ENCODE measurements around the gene CEP112. TPM values are rescaled to one million over a fixed set of nuclear protein-coding genes. Genes with fewer than 3 reads are reported as not detected.

Gene CEP112
- total and polyA plus RNA-seq, 4 donors: 1.1 to 4.9 (median 1.4) TPM

- H3K9ac ChIP-seq (ENCODE audit: low read depth in 1 of 2, low read length in 2 of 2): no peak overlapping the region
- 78% methylated on average over 1 of the region's 1 CpG for WGBS
- H3K9me3 ChIP-seq (ENCODE audit: control insufficient read depth in 4 of 4, low read length in 3 of 4): no peaks in the 10 kb centered on the region
- H3K4me1 ChIP-seq (ENCODE audit: control insufficient read depth in 4 of 4, insufficient read depth in 4 of 4, low read length in 3 of 4): no peaks in the 10 kb centered on the region
- DNase-seq (ENCODE audit: low spot score): no peak
- H3K27ac ChIP-seq (ENCODE audit: low read depth in 1 of 2, low read length in 2 of 2): no peak overlapping the region
- no peaks in the 10 kb centered on the region for H3K27me3 ChIP-seq (ENCODE audit: control insufficient read depth in 4 of 4, insufficient read depth in 4 of 4, low read length in 3 of 4)
- TF ChIP-seq YY1 (IDR thresholded peaks at IDR 0.05): no peak
- TF ChIP-seq, protein P1, sequence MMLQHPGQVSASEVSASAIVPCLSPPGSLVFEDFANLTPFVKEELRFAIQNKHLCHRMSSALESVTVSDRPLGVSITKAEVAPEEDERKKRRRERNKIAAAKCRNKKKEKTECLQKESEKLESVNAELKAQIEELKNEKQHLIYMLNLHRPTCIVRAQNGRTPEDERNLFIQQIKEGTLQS (IDR thresholded peaks at IDR 0.05): no peak
- TF ChIP-seq SP1 (IDR thresholded peaks at IDR 0.05): no peak
- no peak for TF ChIP-seq FOXA1 (IDR thresholded peaks at IDR 0.05)
- TF ChIP-seq NR2F2 (IDR thresholded peaks at IDR 0.05): no peak
- TF ChIP-seq, protein P2, sequence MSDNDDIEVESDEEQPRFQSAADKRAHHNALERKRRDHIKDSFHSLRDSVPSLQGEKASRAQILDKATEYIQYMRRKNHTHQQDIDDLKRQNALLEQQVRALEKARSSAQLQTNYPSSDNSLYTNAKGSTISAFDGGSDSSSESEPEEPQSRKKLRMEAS (IDR thresholded peaks at IDR 0.05): no peak
- TF ChIP-seq EGR1 (IDR thresholded peaks at IDR 0.05; ENCODE audit: low read depth in 2 of 2): no peak
- TF ChIP-seq, protein P3, sequence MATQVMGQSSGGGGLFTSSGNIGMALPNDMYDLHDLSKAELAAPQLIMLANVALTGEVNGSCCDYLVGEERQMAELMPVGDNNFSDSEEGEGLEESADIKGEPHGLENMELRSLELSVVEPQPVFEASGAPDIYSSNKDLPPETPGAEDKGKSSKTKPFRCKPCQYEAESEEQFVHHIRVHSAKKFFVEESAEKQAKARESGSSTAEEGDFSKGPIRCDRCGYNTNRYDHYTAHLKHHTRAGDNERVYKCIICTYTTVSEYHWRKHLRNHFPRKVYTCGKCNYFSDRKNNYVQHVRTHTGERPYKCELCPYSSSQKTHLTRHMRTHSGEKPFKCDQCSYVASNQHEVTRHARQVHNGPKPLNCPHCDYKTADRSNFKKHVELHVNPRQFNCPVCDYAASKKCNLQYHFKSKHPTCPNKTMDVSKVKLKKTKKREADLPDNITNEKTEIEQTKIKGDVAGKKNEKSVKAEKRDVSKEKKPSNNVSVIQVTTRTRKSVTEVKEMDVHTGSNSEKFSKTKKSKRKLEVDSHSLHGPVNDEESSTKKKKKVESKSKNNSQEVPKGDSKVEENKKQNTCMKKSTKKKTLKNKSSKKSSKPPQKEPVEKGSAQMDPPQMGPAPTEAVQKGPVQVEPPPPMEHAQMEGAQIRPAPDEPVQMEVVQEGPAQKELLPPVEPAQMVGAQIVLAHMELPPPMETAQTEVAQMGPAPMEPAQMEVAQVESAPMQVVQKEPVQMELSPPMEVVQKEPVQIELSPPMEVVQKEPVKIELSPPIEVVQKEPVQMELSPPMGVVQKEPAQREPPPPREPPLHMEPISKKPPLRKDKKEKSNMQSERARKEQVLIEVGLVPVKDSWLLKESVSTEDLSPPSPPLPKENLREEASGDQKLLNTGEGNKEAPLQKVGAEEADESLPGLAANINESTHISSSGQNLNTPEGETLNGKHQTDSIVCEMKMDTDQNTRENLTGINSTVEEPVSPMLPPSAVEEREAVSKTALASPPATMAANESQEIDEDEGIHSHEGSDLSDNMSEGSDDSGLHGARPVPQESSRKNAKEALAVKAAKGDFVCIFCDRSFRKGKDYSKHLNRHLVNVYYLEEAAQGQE (IDR thresholded peaks at IDR 0.05): no peak
- no peak for TF ChIP-seq TAF1 (conservative IDR thresholded peaks at IDR 0.05)
- no peak for TF ChIP-seq HNF4A (conservative IDR thresholded peaks at IDR 0.05)
- TF ChIP-seq, protein P4, sequence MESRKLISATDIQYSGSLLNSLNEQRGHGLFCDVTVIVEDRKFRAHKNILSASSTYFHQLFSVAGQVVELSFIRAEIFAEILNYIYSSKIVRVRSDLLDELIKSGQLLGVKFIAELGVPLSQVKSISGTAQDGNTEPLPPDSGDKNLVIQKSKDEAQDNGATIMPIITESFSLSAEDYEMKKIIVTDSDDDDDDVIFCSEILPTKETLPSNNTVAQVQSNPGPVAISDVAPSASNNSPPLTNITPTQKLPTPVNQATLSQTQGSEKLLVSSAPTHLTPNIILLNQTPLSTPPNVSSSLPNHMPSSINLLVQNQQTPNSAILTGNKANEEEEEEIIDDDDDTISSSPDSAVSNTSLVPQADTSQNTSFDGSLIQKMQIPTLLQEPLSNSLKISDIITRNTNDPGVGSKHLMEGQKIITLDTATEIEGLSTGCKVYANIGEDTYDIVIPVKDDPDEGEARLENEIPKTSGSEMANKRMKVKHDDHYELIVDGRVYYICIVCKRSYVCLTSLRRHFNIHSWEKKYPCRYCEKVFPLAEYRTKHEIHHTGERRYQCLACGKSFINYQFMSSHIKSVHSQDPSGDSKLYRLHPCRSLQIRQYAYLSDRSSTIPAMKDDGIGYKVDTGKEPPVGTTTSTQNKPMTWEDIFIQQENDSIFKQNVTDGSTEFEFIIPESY (IDR thresholded peaks at IDR 0.05): no peak
- TF ChIP-seq RAD21 (IDR thresholded peaks at IDR 0.05): no peak
- TF ChIP-seq HNF4G (IDR thresholded peaks at IDR 0.05): no peak
- H3K36me3 ChIP-seq (ENCODE audit: control insufficient read depth in 4 of 4, insufficient read depth in 3 of 4, low read depth in 1 of 4, low read length in 3 of 4): no peaks in the 10 kb centered on the region
- no peak overlapping the region for H3K4me3 ChIP-seq (ENCODE audit: low read depth in 1 of 3, low read length in 3 of 3)
These were observed 377.5 kb downstream of the CEP112 start for GRCh38 chr17:65814418-65814817.

GRCh38 chr17:65813306-65813705 is 378.6 kb downstream of the CEP112 start:
- WGBS: 81% methylated on average over 3 of the region's 3 CpGs
- H3K4me3 ChIP-seq (ENCODE audit: low read depth in 1 of 3, low read length in 3 of 3): no peak overlapping the region
- no peak overlapping the region for H3K27ac ChIP-seq (ENCODE audit: low read depth in 1 of 2, low read length in 2 of 2)
- no peak overlapping the region for H3K9ac ChIP-seq (ENCODE audit: low read depth in 1 of 2, low read length in 2 of 2)
- no peaks in the 10 kb centered on the region for H3K4me1 ChIP-seq (ENCODE audit: control insufficient read depth in 4 of 4, insufficient read depth in 4 of 4, low read length in 3 of 4)
- no peaks in the 10 kb centered on the region for H3K27me3 ChIP-seq (ENCODE audit: control insufficient read depth in 4 of 4, insufficient read depth in 4 of 4, low read length in 3 of 4)
- TF ChIP-seq, protein P4 (IDR thresholded peaks at IDR 0.05): no peak
- no peak for TF ChIP-seq FOXA2 (IDR thresholded peaks at IDR 0.05)
- no peak for TF ChIP-seq TAF1 (conservative IDR thresholded peaks at IDR 0.05)
- TF ChIP-seq YY1 (IDR thresholded peaks at IDR 0.05): no peak
- TF ChIP-seq SP1 (IDR thresholded peaks at IDR 0.05): no peak
- no peak for TF ChIP-seq JUND (IDR thresholded peaks at IDR 0.05)
- TF ChIP-seq CTCF (IDR thresholded peaks at IDR 0.05; ENCODE audit: low read depth, low read length, missing input control): no peak
- TF ChIP-seq FOXA1 (IDR thresholded peaks at IDR 0.05): no peak
- TF ChIP-seq, protein P2 (IDR thresholded peaks at IDR 0.05): no peak
- TF ChIP-seq GABPA (IDR thresholded peaks at IDR 0.05 in 1 of 2, conservative IDR thresholded peaks at IDR 0.05 in 1 of 2): no peak
- no peak for TF ChIP-seq HNF4A (conservative IDR thresholded peaks at IDR 0.05)
- TF ChIP-seq HNF4G (IDR thresholded peaks at IDR 0.05): no peak
- TF ChIP-seq RAD21 (IDR thresholded peaks at IDR 0.05): no peak
- H3K36me3 ChIP-seq (ENCODE audit: control insufficient read depth in 4 of 4, insufficient read depth in 3 of 4, low read depth in 1 of 4, low read length in 3 of 4): no peaks in the 10 kb centered on the region
- DNase-seq (ENCODE audit: low spot score): no peak
- peaks cover 0 to 7% (median under 1%) of the 10 kb centered on the region in 4 donors for H3K9me3 ChIP-seq (ENCODE audit: control insufficient read depth in 4 of 4, low read length in 3 of 4)

Measured in liver (tissue), 9 donors.